Activated naive CD8-positive, alpha-beta T cell treated with anti-CD3 and anti-CD28 coated beads for 36 hours (primary cell): ENCODE measurements around the gene WFDC2. TPM values are rescaled to one million over a fixed set of nuclear protein-coding genes. Genes with fewer than 3 reads are reported as not detected.
"Not testable (repeated sequence)": the region's sequence is repeated elsewhere in the genome, so short reads cannot be mapped to it uniquely, and the experiment has no call there.

Source experiments
- DNase-seq: peaks from one replicate; pipeline ENCODE4 v3.0.0; 2021
- H3K27ac Mint-ChIP-seq: one replicate; pipeline ENCODE4 v1.8.0; 2022; ENCODE audit warnings: mild to moderate bottlenecking, moderate library complexity, mixed read lengths
- H3K27me3 Mint-ChIP-seq: one replicate; pipeline ENCODE4 v1.8.0; 2022; ENCODE audit warnings: mild to moderate bottlenecking, mixed read lengths
- H3K36me3 Mint-ChIP-seq: one replicate; pipeline ENCODE4 v1.8.0; 2021; ENCODE audit warnings: mild to moderate bottlenecking, mixed read lengths
- H3K4me1 Mint-ChIP-seq: one replicate; pipeline ENCODE4 v1.8.0; 2021; ENCODE audit warnings: mixed read lengths
- H3K4me3 Mint-ChIP-seq: one replicate; pipeline ENCODE4 v1.8.0; 2022; ENCODE audit warnings: mild to moderate bottlenecking, moderate library complexity, mixed read lengths
- H3K9me3 Mint-ChIP-seq: one replicate; pipeline ENCODE4 v1.8.0; 2022; ENCODE audit warnings: mixed read lengths
- total RNA-seq, 2 experiments: library from RNA; stranded (reverse); gene quantifications; one replicate each; pipeline ENCODE4 v1.2.3, GENCODE V29; 2021

WFDC2 gene
- total RNA-seq, 2 experiments from 2014 or later: 0.98 TPM; not detected in 1

DNA sequence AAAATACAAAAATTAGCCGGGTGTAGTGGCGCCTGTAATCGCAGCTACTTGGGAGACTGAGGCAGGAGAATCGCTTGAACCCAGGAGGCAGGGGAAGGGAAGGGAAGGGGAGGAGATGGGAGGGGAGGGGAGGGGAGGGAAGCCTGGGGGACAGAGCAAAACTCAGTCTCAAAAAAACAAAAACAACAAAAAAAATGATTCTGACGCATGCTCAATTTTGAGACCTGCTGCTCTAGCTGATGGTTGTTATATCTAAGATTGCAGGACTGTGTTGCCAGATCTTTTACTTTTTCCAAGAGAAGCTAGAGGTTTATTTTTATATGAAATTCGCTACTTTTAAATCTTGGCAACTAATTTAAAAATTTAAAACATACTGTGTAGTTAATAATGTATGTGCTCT lies 2.4 kb upstream of the WFDC2 start:
- H3K4me3 Mint-ChIP-seq: no peak overlapping the region
- no peak for DNase-seq
- H3K27ac Mint-ChIP-seq: no peak overlapping the region
- H3K9me3 Mint-ChIP-seq: peaks cover under 1% of the 10 kb centered on the region
- peaks cover 3% of the 10 kb centered on the region for H3K4me1 Mint-ChIP-seq
- peaks cover 41% of the 10 kb centered on the region for H3K27me3 Mint-ChIP-seq
- H3K36me3 Mint-ChIP-seq: no peaks in the 10 kb centered on the region

DNA sequence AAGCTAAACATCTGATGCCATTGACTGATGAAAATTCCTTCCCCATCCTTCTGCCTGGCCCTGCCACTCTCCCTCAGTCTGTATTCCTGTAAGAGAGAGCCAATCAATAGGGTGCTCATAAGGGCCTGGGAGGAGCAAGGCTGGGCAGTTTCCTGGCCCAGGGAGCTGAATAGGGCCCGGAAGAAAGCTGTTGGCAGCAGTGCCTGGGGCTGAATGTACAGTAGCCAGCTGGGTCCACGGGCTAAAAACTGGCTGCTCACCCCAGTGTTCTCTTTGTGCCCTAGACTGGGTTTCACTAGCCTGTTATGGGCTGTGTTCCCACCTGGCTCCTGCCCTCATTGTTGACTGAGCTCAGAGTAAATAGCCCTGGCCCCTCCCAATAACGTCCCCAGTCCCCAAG lies 1.7 kb upstream of the WFDC2 start:
- DNase-seq: no peak
- Mint-ChIP-seq H3K4me1 (peaks cover 3% of the 10 kb centered on the region), H3K4me3 (no peak overlapping the region), H3K27ac (no peak overlapping the region), H3K27me3 (peaks cover 41% of the 10 kb centered on the region), H3K36me3 (no peaks in the 10 kb centered on the region), H3K9me3 (peaks cover 1% of the 10 kb centered on the region)

DNA sequence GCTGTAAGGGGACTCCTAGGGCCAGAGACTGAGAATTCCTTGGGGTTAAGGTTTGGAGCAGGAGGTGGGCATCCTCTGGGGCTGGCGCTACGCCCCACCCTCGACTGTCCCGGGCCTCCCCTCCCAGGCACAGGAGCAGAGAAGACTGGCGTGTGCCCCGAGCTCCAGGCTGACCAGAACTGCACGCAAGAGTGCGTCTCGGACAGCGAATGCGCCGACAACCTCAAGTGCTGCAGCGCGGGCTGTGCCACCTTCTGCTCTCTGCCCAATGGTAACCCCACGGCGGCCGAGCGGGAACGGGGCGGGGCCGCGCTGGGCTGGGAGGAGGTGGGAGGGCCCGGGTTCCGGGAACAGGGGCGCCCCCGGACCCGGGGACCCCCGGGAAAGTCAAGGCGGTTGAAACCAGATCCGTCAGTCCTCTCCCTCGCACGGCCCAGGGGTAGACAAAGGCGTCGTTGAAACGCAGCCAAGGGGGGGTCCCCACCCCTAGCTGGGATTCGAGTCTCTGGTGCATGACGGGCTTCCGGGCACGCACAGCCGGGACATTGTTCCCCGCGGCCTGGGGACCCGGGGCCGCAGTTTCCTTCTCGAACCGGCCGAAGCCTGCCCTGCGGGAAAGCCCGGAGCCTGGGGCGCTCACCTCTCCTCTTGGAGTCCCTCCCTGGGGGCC lies 844 bp downstream of the WFDC2 start:
- H3K27me3 Mint-ChIP-seq: peaks cover 41% of the 10 kb centered on the region
- DNase-seq: peak; percentile 45
- H3K27ac Mint-ChIP-seq: no peak overlapping the region
- no peaks in the 10 kb centered on the region for H3K36me3 Mint-ChIP-seq
- H3K9me3 Mint-ChIP-seq: peaks cover 1% of the 10 kb centered on the region
- peak overlapping the region; percentile 47 for H3K4me3 Mint-ChIP-seq
- H3K4me1 Mint-ChIP-seq: peaks cover 3% of the 10 kb centered on the region

DNA sequence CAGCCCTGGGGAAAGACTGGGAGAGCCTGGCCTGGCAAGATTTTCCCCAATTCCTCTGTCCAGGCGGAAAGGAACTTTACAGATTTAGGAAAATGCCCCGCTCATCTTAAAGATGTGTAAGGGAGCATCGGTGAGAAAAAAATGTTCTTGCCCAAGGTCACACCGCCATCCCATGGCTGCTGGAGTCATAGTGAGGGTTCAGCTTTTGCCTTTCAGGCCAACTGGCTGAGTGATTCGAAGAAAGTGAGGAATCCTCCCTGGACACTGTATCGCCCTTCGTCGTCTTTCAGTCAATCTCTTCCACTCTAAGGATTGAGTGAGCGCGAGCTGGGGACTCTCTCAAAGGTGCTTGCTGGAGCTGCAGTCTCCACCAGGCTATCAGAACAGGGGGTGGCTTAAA lies 1.4 kb downstream of the WFDC2 start:
- Mint-ChIP-seq H3K9me3 (peaks cover 1% of the 10 kb centered on the region), H3K4me3 (peak overlapping the region; percentile 38), H3K27ac (no peak overlapping the region), H3K4me1 (peaks cover 3% of the 10 kb centered on the region), H3K36me3 (no peaks in the 10 kb centered on the region), H3K27me3 (peaks cover 41% of the 10 kb centered on the region)
- DNase-seq: no peak

DNA sequence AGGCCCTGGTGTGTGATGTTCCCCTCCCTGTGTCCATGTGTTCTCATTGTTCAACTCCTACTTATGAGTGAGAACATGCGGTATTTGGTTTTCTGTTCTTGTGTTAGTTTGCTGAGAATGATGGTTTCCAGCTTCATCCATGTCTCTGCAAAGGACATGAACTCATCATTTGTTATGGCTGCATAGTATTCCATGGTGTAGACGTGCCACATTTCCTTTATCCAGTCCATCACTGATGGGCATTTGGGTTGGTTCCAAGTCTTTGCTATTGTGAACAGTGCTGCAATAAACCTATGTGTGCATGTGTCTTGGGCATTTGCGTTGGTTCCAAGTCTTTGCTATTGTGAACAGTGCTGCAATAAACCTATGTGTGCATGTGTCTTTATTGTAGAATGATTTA lies 2.7 kb downstream of the WFDC2 start:
- H3K27me3 Mint-ChIP-seq: peaks cover 35% of the 10 kb centered on the region
- not testable (repeated sequence) for H3K4me3 Mint-ChIP-seq, H3K27ac Mint-ChIP-seq, H3K4me1 Mint-ChIP-seq, DNase-seq, H3K9me3 Mint-ChIP-seq, H3K36me3 Mint-ChIP-seq

DNA sequence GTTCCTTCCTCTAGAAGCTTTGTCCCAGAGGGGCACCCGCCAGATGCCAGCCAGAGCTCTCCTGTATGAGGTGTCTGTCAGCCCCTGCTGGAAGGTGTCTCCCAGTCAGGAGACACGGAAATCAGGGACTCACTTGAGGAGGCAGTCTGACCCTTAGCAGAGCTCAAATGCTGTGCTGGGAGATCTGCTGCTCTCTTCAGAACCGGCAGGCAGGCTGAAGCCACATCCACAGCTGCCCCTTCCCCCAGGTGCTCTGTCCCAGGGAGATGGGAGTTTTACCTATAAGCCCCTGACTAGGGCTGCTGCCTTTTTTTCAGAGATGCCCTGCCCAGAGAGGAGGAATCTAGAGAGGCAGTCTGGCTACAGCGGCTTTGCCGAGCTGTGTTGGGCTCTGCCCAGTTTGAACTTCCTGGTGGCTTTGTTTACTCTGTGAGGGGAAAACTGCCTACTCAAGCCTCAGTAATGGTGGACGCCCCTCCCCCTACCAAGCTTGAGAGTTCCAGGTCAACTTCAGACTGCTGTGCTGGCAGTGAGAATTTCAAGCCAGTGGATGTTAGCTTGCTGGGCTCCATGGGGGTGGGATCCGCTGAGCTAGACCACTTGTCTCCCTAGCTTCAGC lies 8.1 kb downstream of the WFDC2 start:
- not testable (repeated sequence) for H3K36me3 Mint-ChIP-seq, H3K9me3 Mint-ChIP-seq, H3K4me1 Mint-ChIP-seq, DNase-seq, H3K4me3 Mint-ChIP-seq, H3K27ac Mint-ChIP-seq
- peaks cover 28% of the 10 kb centered on the region for H3K27me3 Mint-ChIP-seq

DNA sequence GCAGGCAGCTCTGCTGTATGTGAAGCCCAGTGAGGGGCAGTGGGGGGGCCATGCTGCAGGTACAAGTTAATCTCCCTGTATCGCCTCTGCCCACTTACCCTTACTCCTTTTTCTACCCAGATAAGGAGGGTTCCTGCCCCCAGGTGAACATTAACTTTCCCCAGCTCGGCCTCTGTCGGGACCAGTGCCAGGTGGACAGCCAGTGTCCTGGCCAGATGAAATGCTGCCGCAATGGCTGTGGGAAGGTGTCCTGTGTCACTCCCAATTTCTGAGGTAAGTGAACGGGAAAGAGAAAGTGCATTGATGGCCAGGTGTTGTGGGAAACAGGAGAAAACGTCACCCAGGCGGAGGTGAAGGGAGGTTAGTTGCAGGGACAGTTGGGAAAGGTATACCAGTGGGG lies 10.3 kb downstream of the WFDC2 start:
- H3K4me3 Mint-ChIP-seq: no peak overlapping the region
- DNase-seq: no peak
- H3K27ac Mint-ChIP-seq: no peak overlapping the region

DNA sequence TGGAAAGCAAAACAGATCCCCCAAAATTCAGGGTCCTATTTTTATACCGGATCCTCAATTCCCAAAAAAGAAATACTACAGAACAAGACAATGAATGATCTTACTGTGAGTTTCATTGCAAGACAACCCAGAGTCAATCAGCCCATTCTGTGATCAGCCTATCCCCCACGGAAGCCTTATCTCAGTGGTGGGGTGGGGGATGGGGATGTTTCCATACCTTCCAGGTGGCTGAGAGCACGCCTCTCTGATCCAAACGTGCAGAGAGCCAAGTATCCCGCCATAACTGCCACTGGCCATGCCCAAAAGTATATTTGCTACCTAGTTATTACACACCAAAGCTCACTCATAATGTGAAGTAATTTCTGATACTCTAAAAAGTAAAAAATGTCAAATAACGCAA lies 15.1 kb downstream of the WFDC2 start:
- no peaks in the 10 kb centered on the region for H3K9me3 Mint-ChIP-seq
- no peak overlapping the region for H3K27ac Mint-ChIP-seq
- no peak for DNase-seq
- H3K4me1 Mint-ChIP-seq: no peaks in the 10 kb centered on the region
- H3K4me3 Mint-ChIP-seq: no peak overlapping the region
- peaks cover 49% of the 10 kb centered on the region for H3K27me3 Mint-ChIP-seq
- no peaks in the 10 kb centered on the region for H3K36me3 Mint-ChIP-seq

More for the DNA sequence above, 10.3 kb downstream of the WFDC2 start:
- Mint-ChIP-seq H3K27me3 (peaks cover 36% of the 10 kb centered on the region), H3K36me3 (no peaks in the 10 kb centered on the region), H3K9me3 (no peaks in the 10 kb centered on the region), H3K4me1 (no peaks in the 10 kb centered on the region)

DNA sequence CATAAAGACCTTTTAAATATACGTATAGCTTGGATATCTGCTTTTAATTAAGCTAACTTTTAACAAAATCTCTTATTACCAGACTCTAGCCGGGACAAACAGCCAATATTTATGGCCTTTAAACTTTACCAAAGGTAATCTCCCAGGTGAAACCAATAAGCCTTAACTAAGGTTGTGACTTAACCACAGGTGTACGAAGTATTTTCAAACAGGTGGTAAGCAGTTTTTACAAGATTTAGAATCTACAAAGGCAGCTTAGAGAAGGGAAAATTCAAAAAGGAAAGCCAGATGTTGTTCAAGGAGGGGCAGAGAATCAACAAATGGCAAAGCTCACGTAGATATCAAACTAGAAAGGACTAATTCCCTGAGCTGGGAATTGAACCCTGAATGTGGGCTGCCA lies 15.8 kb downstream of the WFDC2 start:
- Mint-ChIP-seq H3K36me3 (no peaks in the 10 kb centered on the region), H3K4me3 (no peak overlapping the region), H3K27me3 (peaks cover 44% of the 10 kb centered on the region), H3K4me1 (no peaks in the 10 kb centered on the region), H3K9me3 (no peaks in the 10 kb centered on the region), H3K27ac (no peak overlapping the region)
- no peak for DNase-seq

DNA sequence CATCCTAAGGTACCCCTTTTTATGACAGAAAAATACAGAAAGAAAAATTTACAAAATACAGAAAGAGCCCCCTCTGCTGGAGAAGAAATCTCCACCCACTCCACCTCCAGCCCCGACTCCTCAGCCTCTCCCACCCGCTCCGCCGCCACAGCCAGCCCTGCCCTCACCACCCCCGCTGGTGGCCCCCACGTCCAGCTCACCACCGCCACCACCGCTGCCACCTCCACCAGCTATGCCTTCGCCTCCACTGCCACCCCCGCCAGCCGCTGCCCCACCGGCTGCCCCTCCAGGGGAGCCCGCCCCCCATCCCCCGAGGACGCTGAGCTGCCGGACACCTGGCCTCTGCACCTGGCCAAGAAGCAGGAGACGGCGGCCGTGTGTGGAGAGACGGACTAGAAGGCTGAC lies 17.7 kb downstream of the WFDC2 start:
- H3K4me1 Mint-ChIP-seq: no peaks in the 10 kb centered on the region
- H3K27ac Mint-ChIP-seq: no peak overlapping the region
- no peak for DNase-seq
- H3K36me3 Mint-ChIP-seq: no peaks in the 10 kb centered on the region
- H3K4me3 Mint-ChIP-seq: no peak overlapping the region
- no peaks in the 10 kb centered on the region for H3K9me3 Mint-ChIP-seq
- H3K27me3 Mint-ChIP-seq: peaks cover 32% of the 10 kb centered on the region

DNA sequence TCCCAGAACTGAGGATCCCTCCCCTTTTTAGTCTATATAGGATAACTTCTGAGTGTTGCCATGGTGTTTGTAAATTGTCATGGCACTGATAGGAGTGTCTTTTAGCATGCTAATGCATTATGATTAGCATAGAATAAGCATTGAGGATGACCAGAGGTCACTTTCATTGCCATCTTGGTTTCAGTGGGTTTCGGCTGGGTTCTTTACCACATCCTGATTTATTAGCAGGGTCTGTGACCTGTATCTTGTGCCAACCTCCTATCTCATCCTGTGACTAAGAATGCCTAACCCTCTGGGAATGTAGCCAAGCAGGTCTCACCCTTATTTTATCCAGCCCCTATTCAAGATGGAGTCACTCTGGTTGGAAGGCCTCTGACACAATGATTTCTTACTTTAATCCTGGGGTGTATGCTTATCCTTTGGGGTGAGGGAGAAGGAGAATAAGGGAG lies 19.6 kb downstream of the WFDC2 start:
- no peaks in the 10 kb centered on the region for H3K36me3 Mint-ChIP-seq
- no peak overlapping the region for H3K27ac Mint-ChIP-seq
- no peak overlapping the region for H3K4me3 Mint-ChIP-seq
- H3K9me3 Mint-ChIP-seq: no peaks in the 10 kb centered on the region
- peaks cover 30% of the 10 kb centered on the region for H3K27me3 Mint-ChIP-seq
- no peak for DNase-seq
- H3K4me1 Mint-ChIP-seq: no peaks in the 10 kb centered on the region

DNA sequence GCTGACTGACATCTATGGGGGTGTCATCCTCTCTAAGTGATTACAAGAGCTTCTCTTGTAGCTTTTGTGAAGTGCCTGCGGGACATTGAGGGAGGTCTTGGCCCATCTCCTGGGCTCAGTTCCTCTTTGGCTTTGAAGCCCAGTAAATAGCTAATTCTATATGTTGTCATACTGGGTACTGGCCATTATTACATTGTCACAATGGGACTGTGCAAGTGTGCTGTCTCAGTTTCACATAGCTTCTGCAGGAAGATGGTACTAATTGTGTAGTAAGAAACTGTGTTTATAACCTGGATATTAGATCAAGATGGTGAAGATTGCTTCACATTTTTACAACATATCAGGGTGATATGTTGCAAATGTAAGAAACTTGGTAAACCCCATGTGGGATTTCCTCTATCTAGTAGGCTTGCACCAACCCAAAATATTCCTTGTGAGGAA lies 26.0 kb downstream of the WFDC2 start:
- H3K36me3 Mint-ChIP-seq: no peaks in the 10 kb centered on the region
- DNase-seq: no peak
- no peak overlapping the region for H3K4me3 Mint-ChIP-seq
- no peaks in the 10 kb centered on the region for H3K4me1 Mint-ChIP-seq
- H3K9me3 Mint-ChIP-seq: no peaks in the 10 kb centered on the region
- no peak overlapping the region for H3K27ac Mint-ChIP-seq
- peaks cover 9% of the 10 kb centered on the region for H3K27me3 Mint-ChIP-seq

DNA sequence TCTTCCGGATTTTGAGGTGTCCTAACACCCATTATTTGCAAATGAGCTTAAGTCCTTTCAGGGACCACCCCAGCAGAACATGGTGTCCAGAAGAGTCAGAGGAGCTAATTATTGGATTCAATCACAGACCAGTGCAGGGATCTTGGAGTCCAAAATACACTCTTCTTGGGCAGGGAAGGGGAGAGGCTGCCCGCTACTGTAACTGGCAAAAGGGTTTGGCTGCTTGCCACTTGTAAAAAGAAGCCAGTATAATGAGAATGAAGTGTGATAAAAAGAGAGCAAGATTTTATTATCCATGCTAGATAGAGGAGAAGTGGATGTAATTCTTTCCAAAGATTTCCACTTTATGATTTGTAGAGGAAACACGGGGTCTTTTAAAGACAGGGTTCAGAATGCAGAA lies 26.6 kb downstream of the WFDC2 start:
- no peak overlapping the region for H3K4me3 Mint-ChIP-seq
- H3K9me3 Mint-ChIP-seq: no peaks in the 10 kb centered on the region
- H3K27ac Mint-ChIP-seq: no peak overlapping the region
- peaks cover 12% of the 10 kb centered on the region for H3K27me3 Mint-ChIP-seq
- no peak for DNase-seq
- no peaks in the 10 kb centered on the region for H3K4me1 Mint-ChIP-seq
- H3K36me3 Mint-ChIP-seq: no peaks in the 10 kb centered on the region

DNA sequence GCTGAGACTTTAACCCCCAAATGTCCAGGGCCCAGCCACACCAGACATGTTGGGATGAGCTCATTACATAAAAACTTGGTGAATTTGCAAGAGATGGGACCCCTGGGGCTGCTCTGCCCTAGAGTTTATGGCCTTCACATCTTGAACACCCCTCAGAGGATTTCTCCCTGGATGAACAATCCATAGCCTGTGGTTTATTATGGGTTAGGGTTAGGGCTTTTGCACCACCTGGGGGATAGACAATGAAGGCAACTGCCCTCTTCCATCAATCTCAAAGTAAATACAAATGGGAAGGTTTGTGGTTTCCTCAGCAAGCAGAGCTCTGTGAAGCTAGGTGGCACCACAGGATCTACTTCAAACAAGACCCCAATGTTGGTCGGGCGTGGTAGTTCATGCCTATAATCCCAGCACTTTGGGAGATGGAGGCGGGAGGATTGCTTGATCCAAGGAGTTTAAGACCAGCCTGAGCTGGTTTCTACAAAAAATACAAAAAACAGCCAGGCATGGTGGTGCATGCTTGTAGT lies 28.5 kb downstream of the WFDC2 start:
- no peak for DNase-seq
- Mint-ChIP-seq H3K4me3 (no peak overlapping the region), H3K36me3 (no peaks in the 10 kb centered on the region), H3K4me1 (no peaks in the 10 kb centered on the region), H3K27ac (no peak overlapping the region), H3K9me3 (no peaks in the 10 kb centered on the region), H3K27me3 (peaks cover 26% of the 10 kb centered on the region)

DNA sequence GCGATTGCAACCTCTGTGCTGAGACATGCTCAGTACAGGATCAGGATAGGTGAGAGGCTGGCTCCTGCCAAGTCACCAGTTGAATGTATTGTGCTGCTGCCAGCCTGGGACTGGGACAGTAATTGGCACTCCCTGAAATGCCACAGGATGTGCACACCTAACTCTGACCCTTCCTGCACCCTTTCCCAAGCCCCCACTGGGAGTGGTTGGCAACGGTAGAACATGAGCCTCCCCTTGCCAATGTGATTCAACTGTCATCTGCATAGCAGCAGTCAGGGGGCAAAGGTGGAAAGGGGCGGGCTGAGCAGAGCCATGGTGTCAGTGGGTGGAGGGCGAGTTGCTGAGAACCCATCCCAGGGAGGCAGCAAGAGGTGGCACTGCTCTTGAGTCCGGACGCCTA lies 30.5 kb downstream of the WFDC2 start:
- peaks cover 36% of the 10 kb centered on the region for H3K27me3 Mint-ChIP-seq
- no peak overlapping the region for H3K4me3 Mint-ChIP-seq
- no peaks in the 10 kb centered on the region for H3K36me3 Mint-ChIP-seq
- H3K27ac Mint-ChIP-seq: no peak overlapping the region
- no peak for DNase-seq
- no peaks in the 10 kb centered on the region for H3K9me3 Mint-ChIP-seq
- no peaks in the 10 kb centered on the region for H3K4me1 Mint-ChIP-seq

DNA sequence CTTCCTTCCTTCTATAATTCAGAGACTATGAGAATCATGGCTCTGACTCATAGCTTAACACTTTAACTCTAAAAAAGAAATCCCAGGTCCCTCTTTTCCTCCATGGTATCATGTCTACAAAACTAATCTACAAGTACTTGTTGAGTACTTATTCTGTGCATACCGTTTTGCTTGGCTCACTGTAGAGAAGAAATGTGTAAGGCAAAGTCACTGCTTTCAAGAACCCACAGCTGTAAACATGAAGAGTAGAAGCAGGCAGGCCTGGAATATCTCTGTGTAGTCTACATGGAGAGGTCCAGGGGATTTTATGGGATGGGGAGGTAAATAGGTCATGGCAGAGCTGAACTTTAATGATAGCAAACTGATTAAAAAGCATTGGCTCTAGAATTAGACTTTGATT lies 32.0 kb downstream of the WFDC2 start:
- no peak overlapping the region for H3K4me3 Mint-ChIP-seq
- H3K4me1 Mint-ChIP-seq: no peaks in the 10 kb centered on the region
- H3K27me3 Mint-ChIP-seq: peaks cover 50% of the 10 kb centered on the region
- DNase-seq: no peak
- no peaks in the 10 kb centered on the region for H3K9me3 Mint-ChIP-seq
- no peaks in the 10 kb centered on the region for H3K36me3 Mint-ChIP-seq
- no peak overlapping the region for H3K27ac Mint-ChIP-seq
